ENCODE data around the gene AMOTL1.

DNA sequence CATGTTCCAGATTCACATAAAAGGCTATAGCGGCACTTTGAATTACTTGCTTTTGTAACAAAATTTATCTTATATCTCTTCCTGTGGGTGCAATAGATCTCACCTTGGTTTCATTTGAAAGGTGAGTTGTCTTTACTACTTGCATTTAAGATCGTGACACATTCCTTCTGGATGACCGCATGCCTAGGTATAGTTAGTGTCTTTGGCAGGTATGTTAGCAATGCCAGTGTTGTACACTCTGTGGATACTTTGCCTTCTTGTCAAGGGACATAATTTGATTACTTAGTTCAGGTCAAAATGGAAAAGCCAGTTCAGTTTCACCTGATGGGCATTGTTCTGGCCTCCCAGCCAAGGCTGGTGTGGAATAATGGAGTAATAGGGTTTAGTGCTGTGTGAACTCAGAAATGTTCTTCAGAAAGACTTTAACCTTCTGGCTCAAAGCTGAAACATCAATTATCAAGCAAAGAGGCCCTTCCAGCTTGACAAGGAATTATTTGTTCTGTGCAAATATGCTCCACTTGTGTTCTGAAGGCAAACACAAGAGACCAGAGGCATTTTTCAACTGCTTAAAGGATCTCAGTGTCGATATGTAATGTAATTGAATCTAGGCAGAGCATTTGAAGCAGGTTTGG is 64.6 kb downstream of the AMOTL1 start:
- TF ChIP-seq TAF1 (IDR thresholded peaks at IDR 0.05; ENCODE audit: borderline replicate concordance, low read depth, low read length) = no peak
- TF ChIP-seq, protein P1, sequence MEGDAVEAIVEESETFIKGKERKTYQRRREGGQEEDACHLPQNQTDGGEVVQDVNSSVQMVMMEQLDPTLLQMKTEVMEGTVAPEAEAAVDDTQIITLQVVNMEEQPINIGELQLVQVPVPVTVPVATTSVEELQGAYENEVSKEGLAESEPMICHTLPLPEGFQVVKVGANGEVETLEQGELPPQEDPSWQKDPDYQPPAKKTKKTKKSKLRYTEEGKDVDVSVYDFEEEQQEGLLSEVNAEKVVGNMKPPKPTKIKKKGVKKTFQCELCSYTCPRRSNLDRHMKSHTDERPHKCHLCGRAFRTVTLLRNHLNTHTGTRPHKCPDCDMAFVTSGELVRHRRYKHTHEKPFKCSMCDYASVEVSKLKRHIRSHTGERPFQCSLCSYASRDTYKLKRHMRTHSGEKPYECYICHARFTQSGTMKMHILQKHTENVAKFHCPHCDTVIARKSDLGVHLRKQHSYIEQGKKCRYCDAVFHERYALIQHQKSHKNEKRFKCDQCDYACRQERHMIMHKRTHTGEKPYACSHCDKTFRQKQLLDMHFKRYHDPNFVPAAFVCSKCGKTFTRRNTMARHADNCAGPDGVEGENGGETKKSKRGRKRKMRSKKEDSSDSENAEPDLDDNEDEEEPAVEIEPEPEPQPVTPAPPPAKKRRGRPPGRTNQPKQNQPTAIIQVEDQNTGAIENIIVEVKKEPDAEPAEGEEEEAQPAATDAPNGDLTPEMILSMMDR (IDR thresholded peaks at IDR 0.05) = no peak
- no peak for TF ChIP-seq POLR2AphosphoS5 (IDR thresholded peaks at IDR 0.05; ENCODE audit: low read depth, low read length)
- no peak for TF ChIP-seq MAX (IDR thresholded peaks at IDR 0.05; ENCODE audit: low read depth)
- no peak for TF ChIP-seq GABPA (IDR thresholded peaks at IDR 0.05; ENCODE audit: low read depth)
- no peak for TF ChIP-seq NRF1 (IDR thresholded peaks at IDR 0.05; ENCODE audit: low read depth, low read length)
- no peak for TF ChIP-seq YY1 (IDR thresholded peaks at IDR 0.05; ENCODE audit: low read depth)
- no peak for TF ChIP-seq JUND (IDR thresholded peaks at IDR 0.05)
- no peak for TF ChIP-seq TCF12 (IDR thresholded peaks at IDR 0.05)
- TF ChIP-seq, protein P2, sequence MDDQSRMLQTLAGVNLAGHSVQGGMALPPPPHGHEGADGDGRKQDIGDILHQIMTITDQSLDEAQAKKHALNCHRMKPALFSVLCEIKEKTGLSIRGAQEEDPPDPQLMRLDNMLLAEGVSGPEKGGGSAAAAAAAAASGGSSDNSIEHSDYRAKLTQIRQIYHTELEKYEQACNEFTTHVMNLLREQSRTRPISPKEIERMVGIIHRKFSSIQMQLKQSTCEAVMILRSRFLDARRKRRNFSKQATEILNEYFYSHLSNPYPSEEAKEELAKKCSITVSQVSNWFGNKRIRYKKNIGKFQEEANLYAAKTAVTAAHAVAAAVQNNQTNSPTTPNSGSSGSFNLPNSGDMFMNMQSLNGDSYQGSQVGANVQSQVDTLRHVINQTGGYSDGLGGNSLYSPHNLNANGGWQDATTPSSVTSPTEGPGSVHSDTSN (IDR thresholded peaks at IDR 0.05) = no peak
- no peak for TF ChIP-seq RFX5 (IDR thresholded peaks at IDR 0.05; ENCODE audit: low read length)
- no peak for TF ChIP-seq SIN3A (IDR thresholded peaks at IDR 0.05; ENCODE audit: borderline replicate concordance, low read depth, low read length)
- no peak for TF ChIP-seq EP300 (IDR thresholded peaks at IDR 0.05; ENCODE audit: borderline replicate concordance in 1 of 2, low read depth in 1 of 2, low read length in 1 of 2)
